H1 (cell line): ENCODE measurements around the gene PDZRN4. TPM values are rescaled to one million over a fixed set of nuclear protein-coding genes. Genes with fewer than 3 reads are reported as not detected.

Experiments used
- CTCF ChIA-PET: fragments of 300-600 bp; sonication (Branson Sonifier 250); formaldehyde crosslinking; loops from one replicate; lab custom pipeline; 2021; ENCODE audit not compliant: partially characterized antibody; lab: Charles Lee
- POLR2A ChIA-PET: fragments of 300-600 bp; sonication (Branson Sonifier 250); formaldehyde crosslinking; loops from one replicate; lab custom pipeline; 2021; ENCODE audit warnings: inconsistent platforms; ENCODE audit not compliant: partially characterized antibody; lab: Charles Lee
- DNase-seq, 2 experiments: peaks; one replicate each; pipeline versions ENCODE4 v3.0.0 to v3.0.0-alpha.2; 2010 to 2022; ENCODE audit warnings: low spot score in 2 of 2, low read depth in 1 of 2, mixed read lengths in 1 of 2
- FAIRE-seq: peaks from 2 replicates; lab custom pipeline; 2011; peaks lifted over from hg19 to GRCh38; lab: Jason Lieb, UNC
- H2AFZ ChIP-seq: 2 replicates; pipeline ENCODE4 v1.8.1; 2012; ENCODE audit warnings: low read length, inconsistent platforms
- H2AK5ac ChIP-seq: 2 replicates; pipeline ENCODE4 v1.6.1; 2013; ENCODE audit warnings: low read depth, low read length
- H2BK120ac ChIP-seq: replicated peaks from 2 replicates; pipeline ENCODE3; 2013; ENCODE audit warnings: low read depth, low read length, inconsistent platforms
- H2BK12ac ChIP-seq: 2 replicates; pipeline ENCODE4 v1.6.1; 2013; ENCODE audit warnings: low read depth, low read length
- H2BK15ac ChIP-seq: 2 replicates; pipeline ENCODE4 v1.6.1; 2013; ENCODE audit warnings: low read length
- H2BK20ac ChIP-seq: 2 replicates; pipeline ENCODE4 v1.6.1; 2013; ENCODE audit warnings: low read length
- H2BK5ac ChIP-seq: 2 replicates; pipeline ENCODE4 v1.6.1; 2013; ENCODE audit warnings: low read depth, low read length
- H3K14ac ChIP-seq: 2 replicates; pipeline ENCODE4 v1.6.1; 2013; ENCODE audit warnings: inconsistent platforms; ENCODE audit not compliant: insufficient read length
- H3K18ac ChIP-seq: 2 replicates; pipeline ENCODE4 v1.6.1; 2013; ENCODE audit warnings: low read length; ENCODE audit errors: extremely low read depth
- H3K23ac ChIP-seq: 2 replicates; pipeline ENCODE4 v1.6.1; 2013; ENCODE audit warnings: inconsistent platforms; ENCODE audit not compliant: insufficient read length
- H3K23me2 ChIP-seq: 2 replicates; pipeline ENCODE4 v1.6.1; 2013; ENCODE audit warnings: low read depth, low read length
- H3K27ac ChIP-seq: 2 replicates; pipeline ENCODE4 v1.6.1; 2011; ENCODE audit warnings: low read depth, low read length, inconsistent platforms
- H3K27me3 ChIP-seq, 4 experiments: replicated peaks in 1 of 4; 1 replicate in 1 of 4; 2 replicates in 3 of 4; pipeline versions ENCODE4 v1.6.1 to v1.8.1; 2011 to 2013; ENCODE audit warnings: low read length in 3 of 4, mild to moderate bottlenecking in 3 of 4, inconsistent platforms in 2 of 4, mixed read lengths in 2 of 4, moderate library complexity in 1 of 4; ENCODE audit not compliant: control insufficient read depth in 3 of 4, insufficient read depth in 3 of 4; ENCODE audit errors: extremely low read depth in 1 of 4
- H3K36me3 ChIP-seq, 4 experiments: 2 replicates each; pipeline versions ENCODE4 v1.6.1 to v1.8.1; 2011 to 2013; ENCODE audit warnings: mild to moderate bottlenecking in 4 of 4, low read length in 3 of 4, moderate library complexity in 2 of 4, control low read depth in 1 of 4, inconsistent platforms in 1 of 4; ENCODE audit not compliant: insufficient read depth in 4 of 4, control insufficient read depth in 2 of 4
- H3K4ac ChIP-seq: replicated peaks from 2 replicates; pipeline ENCODE3; 2013; ENCODE audit warnings: low read length, low read depth, mixed read lengths, inconsistent platforms; ENCODE audit not compliant: insufficient read length
- H3K4me1 ChIP-seq, 4 experiments: replicated peaks in 1 of 4; 1 replicate in 1 of 4; 2 replicates in 3 of 4; pipeline versions ENCODE4 v1.6.1 to v1.8.1; 2011 to 2013; ENCODE audit warnings: low read length in 3 of 4, inconsistent platforms in 2 of 4, mixed read lengths in 1 of 4; ENCODE audit not compliant: insufficient read depth in 4 of 4, control insufficient read depth in 3 of 4
- H3K4me2 ChIP-seq, 2 experiments: 2 replicates each; pipeline versions ENCODE4 v1.6.1 to v1.8.1; 2011 to 2013; ENCODE audit warnings: low read depth in 2 of 2, low read length in 2 of 2, control low read depth in 1 of 2, inconsistent platforms in 1 of 2, mild to moderate bottlenecking in 1 of 2; ENCODE audit not compliant: insufficient read depth in 1 of 2
- H3K4me3 ChIP-seq, 4 experiments: fragments of 200-600, 300-600 bp in 1 of 4; sonication (generic), shearing (Covaris generic), sonication (Bioruptor Twin) in 1 of 4; 2 replicates each; pipeline versions ENCODE4 v1.5.1 to v1.8.1; 2011 to 2016; ENCODE audit warnings: low read length in 4 of 4, low read depth in 3 of 4, control low read depth in 2 of 4, inconsistent platforms in 2 of 4, mild to moderate bottlenecking in 2 of 4, mixed read lengths in 1 of 4, moderate library complexity in 1 of 4; ENCODE audit not compliant: insufficient read depth in 2 of 4; ENCODE audit errors: extremely low read depth in 1 of 4
- H3K56ac ChIP-seq: replicated peaks from 2 replicates; pipeline ENCODE3; 2013; ENCODE audit warnings: low read depth, mild to moderate bottlenecking, mixed read lengths, low read length, inconsistent platforms; ENCODE audit not compliant: insufficient read length
- H3K79me1 ChIP-seq: 2 replicates; pipeline ENCODE4 v1.6.1; 2013; ENCODE audit warnings: low read depth, low read length, control low read depth
- H3K79me2 ChIP-seq, 2 experiments: 2 replicates each; pipeline versions ENCODE4 v1.6.1 to v1.8.1; 2012 to 2013; ENCODE audit warnings: low read length in 2 of 2, mild to moderate bottlenecking in 2 of 2, inconsistent platforms in 1 of 2; ENCODE audit not compliant: insufficient read depth in 2 of 2, control insufficient read depth in 1 of 2
- H3K9ac ChIP-seq, 4 experiments: replicated peaks in 1 of 4; 1 replicate in 1 of 4; 2 replicates in 3 of 4; pipeline versions ENCODE4 v1.6.1 to v1.8.1; 2011 to 2013; ENCODE audit warnings: low read depth in 3 of 4, low read length in 3 of 4, control low read depth in 2 of 4, mild to moderate bottlenecking in 2 of 4, moderate library complexity in 2 of 4, inconsistent platforms in 1 of 4; ENCODE audit errors: extremely low read depth in 1 of 4
- H3K9me3 ChIP-seq, 2 experiments: 2 replicates each; pipeline versions ENCODE4 v1.6.1 to v1.8.1; 2012 to 2013; ENCODE audit warnings: mild to moderate bottlenecking in 2 of 2, moderate library complexity in 2 of 2, control low read depth in 1 of 2, inconsistent platforms in 1 of 2, low read depth in 1 of 2, low read length in 1 of 2, mixed read lengths in 1 of 2; ENCODE audit not compliant: insufficient read depth in 2 of 2
- H4K20me1 ChIP-seq, 2 experiments: replicated peaks in 1 of 2; 2 replicates each; pipeline versions ENCODE3 to v1.8.1; 2011 to 2013; ENCODE audit warnings: inconsistent platforms in 2 of 2, low read length in 2 of 2, mild to moderate bottlenecking in 1 of 2; ENCODE audit not compliant: insufficient read depth in 2 of 2, control insufficient read depth in 1 of 2
- H4K5ac ChIP-seq: 2 replicates; pipeline ENCODE4 v1.6.1; 2013; ENCODE audit warnings: low read length, low read depth, mixed read lengths, inconsistent platforms; ENCODE audit not compliant: insufficient read length
- H4K8ac ChIP-seq: 2 replicates; pipeline ENCODE4 v1.8.0; 2013; ENCODE audit warnings: mild to moderate bottlenecking, moderate library complexity, low read length, inconsistent platforms; ENCODE audit not compliant: insufficient read depth; ENCODE audit errors: extremely low read depth
- H4K91ac ChIP-seq: replicated peaks from 2 replicates; pipeline ENCODE3; 2013; ENCODE audit warnings: low read length, mixed read lengths, inconsistent platforms; ENCODE audit not compliant: insufficient read length
- SAP30 ChIP-seq: fragments of 300-600 bp; sonication (generic); IDR thresholded peaks from 2 replicates; pipeline ENCODE4 v1.7.1; 2012; ENCODE audit warnings: low read length, moderate library complexity, mild to moderate bottlenecking, inconsistent platforms; ENCODE audit not compliant: insufficient read depth, insufficient replicate concordance
- TCF12 ChIP-seq: IDR thresholded peaks from 2 replicates; pipeline ENCODE4 v1.6.1; 2011; ENCODE audit warnings: low read depth, mild to moderate bottlenecking, low read length
- polyA plus RNA-seq, 7 experiments: library from polyadenylated mRNA; depleted of rRNA in 3 of 7; stranded (reverse) in 5 of 7; unstranded in 2 of 7; fragments of >200 nt in 5 of 7; fragments of 200-250 nt in 2 of 7; gene quantifications; 1 replicate in 5 of 7; 2 replicates in 1 of 7; 4 replicates in 1 of 7; pipeline versions ENCODE4 v1.2.1 to v1.2.3, GENCODE V29; 2011 to 2013; ENCODE audit warnings: missing spikeins in 2 of 7, mixed read lengths in 2 of 7
- total RNA-seq: library from RNA; stranded (reverse); fragmentation: NEBNext Ultra II Directional; extraction: Animal tissue kit (Norgen Biotek cat#: 25700); gene quantifications from 2 replicates; pipeline ENCODE4 v1.2.1, GENCODE V29; 2021

Gene PDZRN4
- total and polyA plus RNA-seq, 2 of the 8 experiments (the other 6 are each of a cell fraction or from before 2014, with no cell fraction given) = not detected

GRCh38 chr12:41356181-41356580 is 168.1 kb downstream of the PDZRN4 start:
- no peak for FAIRE-seq
- H3K27me3 ChIP-seq = no peaks in the 10 kb centered on the region
- H2BK12ac ChIP-seq = no peak overlapping the region
- no peak overlapping the region for H4K8ac ChIP-seq
- H3K4me2 ChIP-seq = no peak overlapping the region
- H2BK5ac ChIP-seq = no peak overlapping the region
- ChIA-PET POLR2A (no interaction called here), CTCF (no interaction called here)
- no peak overlapping the region for H4K91ac ChIP-seq
- no peak overlapping the region for H2BK20ac ChIP-seq
- no peak overlapping the region for H2AK5ac ChIP-seq
- no peak for DNase-seq
- no peaks in the 10 kb centered on the region for H3K79me2 ChIP-seq
- H3K56ac ChIP-seq = no peak overlapping the region
- H3K4ac ChIP-seq = no peak overlapping the region
- no peak overlapping the region for H4K5ac ChIP-seq
- H3K4me3 ChIP-seq = no peak overlapping the region
- H2BK15ac ChIP-seq = no peak overlapping the region
- no peak overlapping the region for H3K9ac ChIP-seq
- H3K27ac ChIP-seq = no peak overlapping the region
- no peak overlapping the region for H3K18ac ChIP-seq
- H3K4me1 ChIP-seq = no peaks in the 10 kb centered on the region
- H3K23ac ChIP-seq = no peak overlapping the region
- H3K79me1 ChIP-seq = no peaks in the 10 kb centered on the region
- no peaks in the 10 kb centered on the region for H4K20me1 ChIP-seq
- TF ChIP-seq TCF12 (no peak), SAP30 (no peak)
- H3K36me3 ChIP-seq = no peaks in the 10 kb centered on the region
- no peak overlapping the region for H3K14ac ChIP-seq
- H2BK120ac ChIP-seq = no peak overlapping the region
- H3K23me2 ChIP-seq = no peaks in the 10 kb centered on the region
- H2AFZ ChIP-seq = no peak overlapping the region
- H3K9me3 ChIP-seq = no peaks in the 10 kb centered on the region
